Measurements from ENCODE around the gene TCHH.

DNA sequence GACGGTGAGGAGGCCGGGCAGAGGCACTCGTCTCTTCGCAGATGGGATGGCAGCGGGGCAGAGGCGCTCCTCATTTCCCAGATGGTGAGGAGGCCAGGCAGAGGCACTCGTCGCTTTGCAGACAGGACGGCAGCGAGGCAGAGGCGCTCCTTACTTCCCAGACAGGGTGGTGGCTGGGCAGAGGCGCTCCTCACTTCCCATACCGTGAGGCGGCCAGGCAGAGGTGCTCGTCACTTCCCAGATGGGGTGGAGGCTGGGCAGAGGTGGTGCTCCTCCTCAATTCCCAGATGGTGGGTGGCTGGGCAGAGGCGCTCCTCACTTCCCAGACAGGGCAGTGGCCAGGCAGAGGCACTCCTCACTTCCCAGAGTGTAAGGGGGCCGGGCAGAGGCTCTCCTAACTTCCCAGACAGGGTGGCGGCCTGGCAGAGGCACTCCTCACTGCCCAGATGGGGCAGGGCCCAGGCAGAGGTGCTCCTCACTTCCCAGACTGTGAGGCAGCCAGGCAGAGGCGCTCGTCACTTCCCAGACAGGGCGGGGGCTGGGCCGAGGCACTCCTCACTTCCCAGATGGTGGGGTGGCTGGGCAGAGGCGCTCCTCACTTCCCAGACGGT lies 36.3 kb downstream of the TCHH start:
- TF ChIP-seq POLR2A (IDR thresholded peaks at IDR 0.05) (no peak), EP300 (IDR thresholded peaks at IDR 0.05) (no peak)
- TF ChIP-seq, protein P1, sequence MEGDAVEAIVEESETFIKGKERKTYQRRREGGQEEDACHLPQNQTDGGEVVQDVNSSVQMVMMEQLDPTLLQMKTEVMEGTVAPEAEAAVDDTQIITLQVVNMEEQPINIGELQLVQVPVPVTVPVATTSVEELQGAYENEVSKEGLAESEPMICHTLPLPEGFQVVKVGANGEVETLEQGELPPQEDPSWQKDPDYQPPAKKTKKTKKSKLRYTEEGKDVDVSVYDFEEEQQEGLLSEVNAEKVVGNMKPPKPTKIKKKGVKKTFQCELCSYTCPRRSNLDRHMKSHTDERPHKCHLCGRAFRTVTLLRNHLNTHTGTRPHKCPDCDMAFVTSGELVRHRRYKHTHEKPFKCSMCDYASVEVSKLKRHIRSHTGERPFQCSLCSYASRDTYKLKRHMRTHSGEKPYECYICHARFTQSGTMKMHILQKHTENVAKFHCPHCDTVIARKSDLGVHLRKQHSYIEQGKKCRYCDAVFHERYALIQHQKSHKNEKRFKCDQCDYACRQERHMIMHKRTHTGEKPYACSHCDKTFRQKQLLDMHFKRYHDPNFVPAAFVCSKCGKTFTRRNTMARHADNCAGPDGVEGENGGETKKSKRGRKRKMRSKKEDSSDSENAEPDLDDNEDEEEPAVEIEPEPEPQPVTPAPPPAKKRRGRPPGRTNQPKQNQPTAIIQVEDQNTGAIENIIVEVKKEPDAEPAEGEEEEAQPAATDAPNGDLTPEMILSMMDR (IDR thresholded peaks at IDR 0.05), result no peak

Measured in ovary (tissue), 3 donors.